Stimulated activated effector memory CD8-positive, alpha-beta T cell treated with anti-CD3 and anti-CD28 coated beads, Interleukin-12 subunit alpha, Interleukin-12 subunit beta, amount 100 ng/mL, for 72 hours (primary cell): Measurements from ENCODE around the gene RRP15.
A peak's percentile ranks its signal among the peaks of the same experiment; 100 is the strongest.

Source experiments
- ATAC-seq: fragments of 150-1000 bp; cut with Tn5 transposase; 2 replicates; pipeline ENCODE4 v1.10.0; 2021
- DNase-seq, 2 donors: peaks; one replicate each; pipeline ENCODE4 v3.0.0; 2021 to 2022; ENCODE audit warnings: low spot score in 2 of 2
- H3K27ac Mint-ChIP-seq: one replicate; pipeline ENCODE4 v1.8.0; 2022; ENCODE audit warnings: mild to moderate bottlenecking, mixed read lengths
- H3K36me3 Mint-ChIP-seq: one replicate; pipeline ENCODE4 v1.8.0; 2022; ENCODE audit warnings: mild to moderate bottlenecking, mixed read lengths
- H3K4me1 Mint-ChIP-seq: one replicate; pipeline ENCODE4 v1.8.0; 2022; ENCODE audit warnings: mixed read lengths
- H3K4me3 Mint-ChIP-seq: one replicate; pipeline ENCODE4 v1.8.0; 2022; ENCODE audit warnings: mild to moderate bottlenecking, mixed read lengths
- H3K9me3 Mint-ChIP-seq: one replicate; pipeline ENCODE4 v1.8.0; 2022; ENCODE audit warnings: mixed read lengths

Gene RRP15, protein sequence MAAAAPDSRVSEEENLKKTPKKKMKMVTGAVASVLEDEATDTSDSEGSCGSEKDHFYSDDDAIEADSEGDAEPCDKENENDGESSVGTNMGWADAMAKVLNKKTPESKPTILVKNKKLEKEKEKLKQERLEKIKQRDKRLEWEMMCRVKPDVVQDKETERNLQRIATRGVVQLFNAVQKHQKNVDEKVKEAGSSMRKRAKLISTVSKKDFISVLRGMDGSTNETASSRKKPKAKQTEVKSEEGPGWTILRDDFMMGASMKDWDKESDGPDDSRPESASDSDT

GRCh38 chr1:218284917-218285635 lies at the start of gene RRP15:
Gene RRP15 (plus strand): TSS chr1:218285293. CDS start chr1:218285317, 24 bp downstream.
- H3K9me3 Mint-ChIP-seq = no peaks in the 10 kb centered on the region
- peaks cover 11% of the 10 kb centered on the region for H3K36me3 Mint-ChIP-seq
- peak within 1 kb of the TSS; percentile 93 for H3K4me3 Mint-ChIP-seq
- DNase-seq (peak; percentile 78 to 91), ATAC-seq (peak; percentile 100)
- H3K4me1 Mint-ChIP-seq = peaks cover 28% of the 10 kb centered on the region
- H3K27ac Mint-ChIP-seq = peak within 1 kb of the TSS; percentile 96

DNA sequence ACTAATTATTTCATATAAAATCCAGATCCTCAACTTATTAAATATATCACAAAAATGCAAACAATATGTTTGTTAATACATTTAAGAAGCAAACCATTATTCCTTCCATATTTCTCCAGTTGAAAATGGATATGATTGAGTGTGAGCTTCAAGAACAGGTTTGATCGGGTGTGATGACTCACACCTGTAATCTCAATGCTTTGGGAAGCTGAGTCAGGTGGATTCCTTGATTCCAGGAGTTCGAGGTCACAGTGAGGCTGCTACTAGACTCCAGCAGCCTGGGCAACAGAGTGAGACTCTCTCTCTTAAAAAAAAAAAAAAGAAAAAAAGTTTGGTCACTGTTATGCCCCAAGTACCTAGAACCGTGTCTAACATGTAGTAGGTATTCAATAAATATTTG lies 42.9 kb upstream of the RRP15 start:
- H3K4me1 Mint-ChIP-seq = no peaks in the 10 kb centered on the region
- no peak overlapping the region for H3K27ac Mint-ChIP-seq
- H3K36me3 Mint-ChIP-seq = no peaks in the 10 kb centered on the region
- no peaks in the 10 kb centered on the region for H3K9me3 Mint-ChIP-seq
- ATAC-seq (no peak), DNase-seq (no peak)
- H3K4me3 Mint-ChIP-seq = no peak overlapping the region

GRCh38 chr1:218247339-218247738 lies 37.8 kb upstream of the RRP15 start:
- ATAC-seq (no peak), DNase-seq (no peak)
- Mint-ChIP-seq H3K4me3 (no peak overlapping the region), H3K27ac (no peak overlapping the region), H3K36me3 (no peaks in the 10 kb centered on the region), H3K4me1 (no peaks in the 10 kb centered on the region), H3K9me3 (no peaks in the 10 kb centered on the region)

DNA sequence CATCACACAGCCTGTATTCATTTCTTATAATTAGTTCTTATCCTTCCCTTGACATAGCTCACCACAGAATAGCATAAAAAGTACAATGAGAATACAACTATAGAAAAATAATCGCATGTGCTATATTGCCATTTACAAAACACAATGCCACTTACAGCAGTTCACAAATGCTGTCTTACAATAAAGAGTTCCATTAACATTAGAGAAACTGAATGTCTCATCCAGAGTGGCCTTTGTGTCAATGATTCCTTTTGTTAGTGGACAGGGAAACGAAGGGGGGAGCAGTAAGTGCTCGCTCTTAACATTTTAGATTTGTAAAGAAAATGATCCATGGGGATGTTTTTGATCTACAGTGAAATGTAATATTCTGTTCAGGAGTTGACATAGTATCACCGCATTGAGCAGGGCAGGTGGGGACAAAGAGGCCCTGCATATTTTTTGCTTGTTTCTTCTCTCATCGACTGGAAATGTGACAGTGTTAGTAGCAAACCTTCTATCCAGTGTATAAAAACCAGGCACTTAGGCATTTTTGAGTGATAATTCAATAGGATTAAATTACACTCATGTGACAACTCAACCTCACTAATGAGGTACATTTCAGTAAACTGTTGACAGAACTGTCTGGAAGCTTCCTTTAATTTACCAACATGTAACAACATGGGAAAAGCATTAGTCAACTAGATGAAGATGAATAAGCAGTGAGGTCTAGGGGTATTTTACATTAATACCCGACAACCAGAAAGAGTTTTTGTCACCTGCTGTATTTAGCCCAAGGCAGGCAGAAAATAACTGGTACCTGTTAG lies 35.6 kb upstream of the RRP15 start:
- Mint-ChIP-seq H3K4me1 (no peaks in the 10 kb centered on the region), H3K9me3 (no peaks in the 10 kb centered on the region), H3K36me3 (no peaks in the 10 kb centered on the region), H3K27ac (no peak overlapping the region), H3K4me3 (no peak overlapping the region)
- DNase-seq (no peak), ATAC-seq (no peak)

DNA sequence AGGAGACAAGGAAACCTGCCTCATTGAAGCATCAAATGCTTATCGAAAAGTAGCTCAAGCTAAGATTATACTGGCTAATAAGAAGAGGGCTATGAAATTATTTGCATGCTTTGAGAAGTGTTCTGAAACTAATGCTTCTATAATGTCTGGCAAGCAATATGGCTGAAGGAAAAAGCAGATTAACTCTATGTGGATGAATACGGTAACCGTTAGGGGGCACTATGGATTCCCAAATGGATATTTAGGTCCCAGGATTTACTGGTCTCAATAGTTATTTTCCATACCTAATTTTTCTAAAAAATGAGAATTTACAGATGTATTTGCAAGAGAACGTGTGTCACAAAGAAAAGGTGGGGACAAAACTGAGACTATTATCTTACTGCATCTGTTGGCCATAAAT lies 34.6 kb upstream of the RRP15 start:
- Mint-ChIP-seq H3K4me3 (no peak overlapping the region), H3K36me3 (no peaks in the 10 kb centered on the region), H3K27ac (no peak overlapping the region), H3K4me1 (no peaks in the 10 kb centered on the region), H3K9me3 (no peaks in the 10 kb centered on the region)
- ATAC-seq = no peak
- DNase-seq = no peak

GRCh38 chr1:218254296-218254946 lies 30.7 kb upstream of the RRP15 start:
- ATAC-seq (no peak), DNase-seq (no peak)
- Mint-ChIP-seq H3K9me3 (peaks cover under 1% of the 10 kb centered on the region), H3K27ac (no peak overlapping the region), H3K36me3 (no peaks in the 10 kb centered on the region), H3K4me3 (no peak overlapping the region), H3K4me1 (no peaks in the 10 kb centered on the region)

- Mint-ChIP-seq H3K4me3 (no peak overlapping the region), H3K4me1 (no peaks in the 10 kb centered on the region), H3K27ac (no peak overlapping the region), H3K9me3 (peaks cover 3% of the 10 kb centered on the region), H3K36me3 (no peaks in the 10 kb centered on the region)
- no peak for ATAC-seq
- DNase-seq = no peak
These were observed 30.0 kb upstream of the RRP15 start for GRCh38 chr1:218255090-218255489.

GRCh38 chr1:218257371-218257770 lies 27.7 kb upstream of the RRP15 start:
- no peak for ATAC-seq
- Mint-ChIP-seq H3K4me3 (no peak overlapping the region), H3K27ac (no peak overlapping the region)

DNA sequence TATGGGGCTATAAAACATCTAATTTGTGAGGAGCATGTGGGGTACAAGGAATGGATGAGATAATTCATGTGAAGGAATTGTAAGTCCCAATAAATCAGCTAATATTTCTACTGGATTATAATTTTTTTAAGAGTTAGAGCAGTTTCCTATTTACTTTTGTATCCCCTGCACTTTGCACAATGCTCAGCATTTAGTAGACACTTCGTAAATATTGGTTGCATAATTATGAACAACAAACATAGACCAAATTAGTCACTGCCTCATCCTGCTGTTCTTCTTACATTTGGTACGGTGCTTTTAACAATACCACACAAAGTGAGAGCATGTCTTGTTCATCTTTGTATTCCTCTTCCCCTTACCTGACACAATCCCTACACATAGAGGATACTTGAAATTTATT lies 27.1 kb upstream of the RRP15 start:
- Mint-ChIP-seq H3K36me3 (no peaks in the 10 kb centered on the region), H3K4me3 (no peak overlapping the region), H3K4me1 (no peaks in the 10 kb centered on the region), H3K27ac (no peak overlapping the region), H3K9me3 (peaks cover 3% of the 10 kb centered on the region)
- DNase-seq (no peak), ATAC-seq (no peak)

More at GRCh38 chr1:218257371-218257770, 27.7 kb upstream of the RRP15 start:
- H3K9me3 Mint-ChIP-seq = peaks cover 3% of the 10 kb centered on the region
- H3K36me3 Mint-ChIP-seq = no peaks in the 10 kb centered on the region
- no peaks in the 10 kb centered on the region for H3K4me1 Mint-ChIP-seq
- no peak for DNase-seq

GRCh38 chr1:218259339-218259738 lies 25.8 kb upstream of the RRP15 start:
- Mint-ChIP-seq H3K4me3 (no peak overlapping the region), H3K36me3 (no peaks in the 10 kb centered on the region), H3K27ac (no peak overlapping the region), H3K9me3 (peaks cover 3% of the 10 kb centered on the region), H3K4me1 (no peaks in the 10 kb centered on the region)
- DNase-seq (no peak), ATAC-seq (no peak)

DNA sequence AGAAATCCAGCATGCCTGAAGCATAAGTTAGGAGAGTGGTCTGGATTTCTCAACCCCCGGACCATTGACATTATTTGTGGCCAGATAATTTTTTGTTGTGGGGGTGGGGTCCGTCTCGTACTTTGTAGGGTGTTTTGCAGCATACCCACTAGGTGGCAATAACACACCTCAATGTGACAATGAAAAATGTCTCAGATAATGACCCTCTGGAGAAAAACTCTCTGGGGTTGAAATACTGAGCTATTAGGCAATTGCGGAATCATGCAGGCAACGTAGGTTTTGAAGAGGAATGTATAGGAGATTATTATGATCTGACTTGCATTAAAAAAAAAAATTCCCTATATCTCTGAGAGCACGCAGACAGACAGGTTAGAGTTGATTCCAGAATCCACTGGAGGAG lies 25.3 kb upstream of the RRP15 start:
- H3K4me1 Mint-ChIP-seq = no peaks in the 10 kb centered on the region
- ATAC-seq (no peak), DNase-seq (no peak)
- H3K9me3 Mint-ChIP-seq = peaks cover 3% of the 10 kb centered on the region
- H3K27ac Mint-ChIP-seq = no peak overlapping the region
- no peak overlapping the region for H3K4me3 Mint-ChIP-seq
- no peaks in the 10 kb centered on the region for H3K36me3 Mint-ChIP-seq

DNA sequence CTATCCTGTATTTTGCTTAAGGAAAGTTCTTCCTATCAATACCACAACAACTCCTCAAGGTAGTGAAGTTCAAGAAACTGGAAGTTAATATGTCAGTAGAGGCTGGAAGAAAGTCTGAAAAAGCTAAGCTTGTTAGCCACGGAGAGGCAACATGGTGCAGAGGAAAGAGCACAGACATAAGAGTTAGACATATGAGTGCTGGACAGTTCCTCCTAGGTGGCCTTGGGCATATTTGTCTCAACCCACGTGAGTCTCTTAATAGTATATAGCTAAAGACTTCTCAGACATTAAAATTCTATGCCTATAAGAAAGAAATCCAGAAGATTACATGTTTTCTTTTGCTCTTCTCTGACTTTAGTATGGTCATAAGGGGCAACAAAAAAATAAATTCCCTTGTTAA lies 22.8 kb upstream of the RRP15 start:
- ATAC-seq = no peak
- Mint-ChIP-seq H3K4me3 (no peak overlapping the region), H3K4me1 (no peaks in the 10 kb centered on the region), H3K9me3 (peaks cover 3% of the 10 kb centered on the region), H3K27ac (no peak overlapping the region), H3K36me3 (peaks cover under 1% of the 10 kb centered on the region)
- no peak for DNase-seq

- no peak for ATAC-seq
- H3K4me1 Mint-ChIP-seq = no peaks in the 10 kb centered on the region
- no peak for DNase-seq
- no peak overlapping the region for H3K27ac Mint-ChIP-seq
- H3K9me3 Mint-ChIP-seq = no peaks in the 10 kb centered on the region
- peaks cover 7% of the 10 kb centered on the region for H3K36me3 Mint-ChIP-seq
- H3K4me3 Mint-ChIP-seq = no peak overlapping the region
These were observed 18.7 kb upstream of the RRP15 start for GRCh38 chr1:218266356-218266755.

DNA sequence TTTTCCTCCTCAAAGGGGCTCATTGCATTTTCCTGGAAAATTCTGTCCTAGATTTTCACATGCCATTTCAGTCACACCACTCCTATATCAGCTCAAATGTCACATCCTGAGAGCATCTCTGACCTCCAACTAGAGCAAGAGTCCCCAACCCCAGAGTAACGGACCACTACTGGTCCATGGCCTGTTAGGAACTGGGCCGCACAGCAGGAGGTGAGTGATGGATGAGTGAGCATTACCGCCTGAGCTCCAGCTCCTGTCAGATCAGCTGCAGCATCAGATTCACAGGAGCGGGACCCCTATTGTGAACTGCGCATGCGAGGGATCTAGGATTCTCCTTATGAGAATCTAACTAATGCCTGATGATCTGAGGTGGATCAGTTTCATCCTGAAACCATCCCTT lies 12.7 kb upstream of the RRP15 start:
- H3K4me3 Mint-ChIP-seq = no peak overlapping the region
- H3K4me1 Mint-ChIP-seq = no peaks in the 10 kb centered on the region
- H3K36me3 Mint-ChIP-seq = peaks cover 5% of the 10 kb centered on the region
- H3K9me3 Mint-ChIP-seq = no peaks in the 10 kb centered on the region
- DNase-seq = no peak
- H3K27ac Mint-ChIP-seq = no peak overlapping the region
- ATAC-seq = no peak

DNA sequence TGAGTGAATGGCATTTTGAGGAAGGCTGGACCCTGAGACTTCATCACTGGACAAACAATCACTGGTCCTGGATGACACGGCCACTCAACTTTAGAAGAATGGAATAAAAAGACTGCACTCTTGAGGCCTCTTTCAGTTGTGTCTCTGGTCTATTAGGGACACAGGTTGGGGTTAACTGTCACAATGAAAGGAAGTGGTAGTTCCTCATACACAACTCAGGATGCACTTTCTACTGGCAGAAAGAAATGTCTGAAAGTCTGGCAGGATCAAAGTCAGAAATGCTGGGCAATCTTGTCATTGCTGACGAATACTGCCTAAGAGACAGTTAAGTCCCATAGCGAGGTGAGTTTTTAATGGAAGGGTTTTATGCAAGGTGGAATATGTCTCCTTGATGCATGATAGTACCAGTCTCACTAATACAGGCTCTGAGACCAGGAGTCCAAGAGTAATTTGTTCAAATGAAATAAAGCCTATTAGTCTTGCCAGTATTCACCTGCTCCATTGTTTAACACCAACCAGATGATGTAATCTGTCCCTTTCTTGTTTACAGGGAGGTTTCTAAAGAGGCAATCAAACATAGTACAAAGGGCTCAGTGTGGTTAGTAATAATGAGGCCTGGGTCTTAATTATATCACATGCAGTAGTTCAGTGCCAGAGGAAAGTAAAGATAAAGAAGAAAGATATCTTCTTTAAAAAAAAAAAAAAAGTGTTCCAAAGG lies 11.2 kb upstream of the RRP15 start:
- DNase-seq (no peak), ATAC-seq (no peak)
- Mint-ChIP-seq H3K9me3 (no peaks in the 10 kb centered on the region), H3K27ac (no peak overlapping the region), H3K4me3 (no peak overlapping the region), H3K36me3 (no peaks in the 10 kb centered on the region), H3K4me1 (no peaks in the 10 kb centered on the region)
